OCI-LY7 (cell line): Measurements from ENCODE around the gene PCDHGB2. TPM values are rescaled to one million over a fixed set of nuclear protein-coding genes. Genes with fewer than 3 reads are reported as not detected.
A peak's percentile ranks its signal among the peaks of the same experiment; 100 is the strongest.

Experiments used
- BruUV-seq: library from RNA; stranded (reverse); fragments of 400-500 nt; replicated peaks from 2 replicates; lab custom pipeline; 2021; lab: Mats Ljungman, UMichigan
- CTCF ChIA-PET: fragments of 300-600 bp; sonication (Branson Sonifier 250); formaldehyde crosslinking; loops from one replicate; lab custom pipeline; 2022; ENCODE audit warnings: antibody characterized with exemption; ENCODE audit not compliant: unreplicated experiment; lab: Charles Lee
- POLR2A ChIA-PET: fragments of 300-600 bp; sonication (Branson Sonifier 250); formaldehyde crosslinking; loops from one replicate; lab custom pipeline; 2022; ENCODE audit warnings: antibody characterized with exemption; lab: Charles Lee
- DNase-seq: peaks from one replicate; pipeline ENCODE4 v3.0.0-alpha.2; 2015; ENCODE audit warnings: low spot score
- H2AFZ ChIP-seq: fragments of 200-600 bp; sonication (generic), shearing (Covaris generic); 2 replicates; pipeline ENCODE4 v1.6.1; 2014; ENCODE audit warnings: mild to moderate bottlenecking, antibody characterized with exemption, low read length, moderate library complexity
- H3K27ac ChIP-seq: fragments of 200-600 bp; sonication (generic); 2 replicates; pipeline ENCODE4 v1.5.1; 2014; ENCODE audit warnings: mixed run types, low read depth, mild to moderate bottlenecking, moderate library complexity, low read length, inconsistent platforms; ENCODE audit not compliant: poor library complexity, severe bottlenecking
- H3K36me3 ChIP-seq: fragments of 200-600 bp; sonication (generic); 2 replicates; pipeline ENCODE4 v1.6.1; 2014; ENCODE audit warnings: mild to moderate bottlenecking, antibody characterized with exemption, low read length, moderate library complexity, mixed read lengths; ENCODE audit not compliant: insufficient read depth
- H3K4me1 ChIP-seq: fragments of 200-600 bp; sonication (generic); 2 replicates; pipeline ENCODE4 v1.5.1; 2014; ENCODE audit warnings: mild to moderate bottlenecking, low read length; ENCODE audit not compliant: insufficient read depth, poor library complexity, severe bottlenecking
- H3K4me2 ChIP-seq: fragments of 200-600 bp; sonication (generic); 2 replicates; pipeline ENCODE4 v1.6.1; 2014; ENCODE audit warnings: mild to moderate bottlenecking, low read length
- H3K4me3 ChIP-seq: fragments of 200-600 bp; sonication (generic); 2 replicates; pipeline ENCODE4 v1.5.1; 2014; ENCODE audit warnings: mild to moderate bottlenecking, low read depth, low read length; ENCODE audit not compliant: poor library complexity, severe bottlenecking
- H3K79me2 ChIP-seq: fragments of 200-600 bp; sonication (generic); 2 replicates; pipeline ENCODE4 v1.6.1; 2016; ENCODE audit warnings: low read depth, mild to moderate bottlenecking, low read length, moderate library complexity, mixed read lengths; ENCODE audit not compliant: insufficient read depth
- H3K9me2 ChIP-seq: fragments of 200-600 bp; sonication (generic); 2 replicates; pipeline ENCODE4 v1.6.1; 2016; ENCODE audit warnings: mild to moderate bottlenecking, low read length, mixed read lengths; ENCODE audit not compliant: insufficient read depth
- H3K9me3 ChIP-seq: fragments of 200-600 bp; sonication (generic); 2 replicates; pipeline ENCODE4 v1.6.1; 2014; ENCODE audit warnings: mild to moderate bottlenecking, mixed run types, low read length, mixed read lengths
- H4K20me1 ChIP-seq: fragments of 200-600 bp; sonication (generic); 2 replicates; pipeline ENCODE4 v1.6.1; 2014; ENCODE audit warnings: mild to moderate bottlenecking, antibody characterized with exemption, low read length, moderate library complexity, mixed read lengths; ENCODE audit not compliant: insufficient read depth
- CTCF ChIP-seq: fragments of 200-600 bp; sonication (generic); conservative IDR thresholded peaks from 2 replicates; pipeline ENCODE4 v1.5.1; 2014; ENCODE audit warnings: mild to moderate bottlenecking, antibody characterized with exemption, low read length, moderate library complexity, mixed read lengths
- EZH2phosphoT487 ChIP-seq: fragments of 200-600 bp; sonication (generic); IDR thresholded peaks from 2 replicates; pipeline ENCODE4 v1.6.1; 2018; ENCODE audit warnings: low read depth, borderline replicate concordance, mild to moderate bottlenecking, mixed run types, antibody characterized with exemption, low read length, moderate library complexity, mixed read lengths
- intact Hi-C: fragments of 100-400 bp; cut with micrococcal nuclease; formaldehyde crosslinking; loops from one replicate; pipeline ENCODE4 v1.10.0; 2022; ENCODE audit not compliant: unreplicated experiment
- total RNA-seq, 2 experiments: library from RNA; depleted of rRNA in 1 of 2; stranded (reverse); fragments of >200 nt in 1 of 2; shearing (Covaris generic) in 1 of 2; gene quantifications; 2 replicates each; pipeline ENCODE4 v1.2.3, GENCODE V29; 2014 to 2022

PCDHGB2 gene
- total RNA-seq, 2 experiments from 2014 or later, result 9.2 to 9.3 TPM

GRCh38 chr5:141382469-141383294 is 22.9 kb downstream of the PCDHGB2 start, which contains the start of gene PCDHGA7:
TSS of gene PCDHGA7 (plus strand) at chr5:141382742. CDS start at chr5:141382900, 158 bp downstream.
- BruUV-seq, result TSS peak; percentile 35
- Histone ChIP-seq H4K20me1 (no peaks in the 10 kb centered on the region), H3K4me3 (peak within 1 kb of the TSS; percentile 68), H3K4me2 (peak within 1 kb of the TSS; percentile 61), H3K9me3 (no peaks in the 10 kb centered on the region), H3K79me2 (no peaks in the 10 kb centered on the region), H3K4me1 (no peaks in the 10 kb centered on the region), H3K9me2 (no peaks in the 10 kb centered on the region), H3K36me3 (no peaks in the 10 kb centered on the region), H3K27ac (no peak within 1 kb of the TSS), H2AFZ (peak within 1 kb of the TSS; percentile 57)
- TF ChIP-seq CTCF, result peak; percentile 76
- TF ChIP-seq EZH2phosphoT487, result no peak
- DNase-seq, result peak; percentile 59
- ChIA-PET CTCF (interaction anchor here (0.7 kb wide), 2 partner anchors 33 to 181 kb away, joined by 3 to 5 read pairs; partner anchors contain the start of gene PCDHGB1), POLR2A (interaction anchor here (0.5 to 0.9 kb wide), 2 partner anchors 8 to 80 kb away, joined by 3 read pairs; no protein-coding TSS in a partner anchor)
- intact Hi-C loops, result no loop called here

- Histone ChIP-seq H4K20me1 (no peaks in the 10 kb centered on the region), H3K27ac (no peak overlapping the region), H3K9me2 (no peaks in the 10 kb centered on the region), H3K79me2 (no peaks in the 10 kb centered on the region), H3K9me3 (no peaks in the 10 kb centered on the region), H3K4me3 (peak overlapping the region; percentile 68), H3K4me2 (peak overlapping the region; percentile 61), H3K4me1 (no peaks in the 10 kb centered on the region), H3K36me3 (no peaks in the 10 kb centered on the region), H2AFZ (peak overlapping the region; percentile 57; the same call in 1 of the 2 replicates)
- ChIA-PET CTCF (interaction anchor here (0.7 kb wide), 2 partner anchors 33 to 181 kb away, joined by 3 to 5 read pairs; partner anchors contain the start of gene PCDHGB1), POLR2A (no interaction called here)
- intact Hi-C loops, result no loop called here
- no peak for DNase-seq
- no TSS peak for BruUV-seq
- TF ChIP-seq EZH2phosphoT487, result no peak
- no peak for TF ChIP-seq CTCF
Measured at GRCh38 chr5:141383345-141383744, 23.6 kb downstream of the PCDHGB2 start.
